IMR-90 (cell line): Measurements from ENCODE around the gene RBM44. TPM values are rescaled to one million over a fixed set of nuclear protein-coding genes. Genes with fewer than 3 reads are reported as not detected.

ENCODE experiments used
- ATAC-seq: fragments of 200-7000 bp; cut with Tn5 transposase; 2 replicates; pipeline ENCODE4 v1.9.1; 2020; ENCODE audit warnings: low read depth, mild to moderate bottlenecking, moderate library complexity
- BruUV-seq: library from RNA; stranded (reverse); fragments of 400-500 nt; replicated peaks from 2 replicates; lab custom pipeline; 2021; lab: Mats Ljungman, UMichigan
- CTCF ChIA-PET: fragments of 300-600 bp; formaldehyde crosslinking; extraction: SDS; loops from one replicate; lab custom pipeline; 2021; ENCODE audit warnings: antibody characterized with exemption; lab: Yijun Ruan, JAX
- POLR2A ChIA-PET: fragments of 300-600 bp; sonication (Branson Sonifier 250); formaldehyde crosslinking; loops from one replicate; lab custom pipeline; 2022; ENCODE audit warnings: antibody characterized with exemption; ENCODE audit not compliant: unreplicated experiment; lab: Charles Lee
- DNase-seq: peaks from one replicate; pipeline ENCODE4 v3.0.0; 2013
- H2AFZ ChIP-seq: replicated peaks from 2 replicates; pipeline ENCODE3; 2013; ENCODE audit warnings: low read length, mild to moderate bottlenecking; ENCODE audit not compliant: poor library complexity
- H2AK5ac ChIP-seq: 2 replicates; pipeline ENCODE4 v1.6.1; 2013; ENCODE audit warnings: low read depth, low read length, inconsistent platforms
- H2AK9ac ChIP-seq: replicated peaks from 2 replicates; pipeline ENCODE3; 2013; ENCODE audit warnings: mild to moderate bottlenecking, low read depth, low read length, moderate library complexity; ENCODE audit not compliant: poor library complexity
- H2BK120ac ChIP-seq: 2 replicates; pipeline ENCODE4 v1.6.1; 2013; ENCODE audit warnings: low read depth, low read length, inconsistent platforms
- H2BK15ac ChIP-seq: 3 replicates; pipeline ENCODE4 v1.6.1; 2013; ENCODE audit warnings: low read depth, low read length, inconsistent platforms
- H2BK20ac ChIP-seq: 2 replicates; pipeline ENCODE4 v1.6.1; 2013; ENCODE audit warnings: low read depth, mild to moderate bottlenecking, inconsistent platforms, low read length, moderate library complexity
- H2BK5ac ChIP-seq: 2 replicates; pipeline ENCODE4 v1.6.1; 2013; ENCODE audit warnings: mild to moderate bottlenecking, low read depth, low read length, inconsistent platforms; ENCODE audit not compliant: poor library complexity, severe bottlenecking
- H3K14ac ChIP-seq: replicated peaks from 2 replicates; pipeline ENCODE4 v1.6.1; 2013; ENCODE audit warnings: low read depth, low read length, inconsistent platforms
- H3K18ac ChIP-seq: 2 replicates; pipeline ENCODE4 v1.6.1; 2013; ENCODE audit warnings: low read depth, low read length, control low read depth
- H3K23ac ChIP-seq: 2 replicates; pipeline ENCODE4 v1.6.1; 2013; ENCODE audit warnings: low read depth, low read length, inconsistent platforms
- H3K27ac ChIP-seq: 2 replicates; pipeline ENCODE4 v1.5.1; 2013; ENCODE audit warnings: mild to moderate bottlenecking, control low read depth, low read length; ENCODE audit not compliant: insufficient read depth
- H3K27me3 ChIP-seq: 2 replicates; pipeline ENCODE4 v1.6.1; 2013; ENCODE audit warnings: low read length; ENCODE audit not compliant: control insufficient read depth, insufficient read depth
- H3K36me3 ChIP-seq: 2 replicates; pipeline ENCODE4 v1.6.1; 2013; ENCODE audit warnings: low read length, mixed read lengths; ENCODE audit not compliant: control insufficient read depth, insufficient read depth
- H3K4ac ChIP-seq: 2 replicates; pipeline ENCODE4 v1.6.1; 2013; ENCODE audit warnings: low read depth, low read length, inconsistent platforms
- H3K4me1 ChIP-seq: 2 replicates; pipeline ENCODE4 v1.6.1; 2013; ENCODE audit warnings: low read length, mixed read lengths; ENCODE audit not compliant: control insufficient read depth, insufficient read depth
- H3K4me2 ChIP-seq: 2 replicates; pipeline ENCODE4 v1.6.1; 2013; ENCODE audit warnings: low read depth, mild to moderate bottlenecking, control low read depth, low read length, moderate library complexity
- H3K4me3 ChIP-seq: 2 replicates; pipeline ENCODE4 v1.5.1; 2013; ENCODE audit warnings: low read depth, mild to moderate bottlenecking, control low read depth, low read length, moderate library complexity; ENCODE audit not compliant: insufficient read depth
- H3K56ac ChIP-seq: 2 replicates; pipeline ENCODE4 v1.6.1; 2013; ENCODE audit warnings: low read length, inconsistent platforms; ENCODE audit not compliant: insufficient read depth; ENCODE audit errors: extremely low read depth
- H3K79me1 ChIP-seq, 2 experiments: 2 replicates each; pipeline ENCODE4 v1.6.1; 2013; ENCODE audit warnings: low read length in 2 of 2, inconsistent platforms in 1 of 2, low read depth in 1 of 2
- H3K9ac ChIP-seq: 2 replicates; pipeline ENCODE4 v1.6.1; 2013; ENCODE audit warnings: low read depth, low read length, control low read depth
- H3K9me1 ChIP-seq: 2 replicates; pipeline ENCODE4 v1.6.1; 2013; ENCODE audit warnings: low read length, inconsistent platforms; ENCODE audit not compliant: insufficient read depth
- H3K9me3 ChIP-seq: 2 replicates; pipeline ENCODE4 v1.6.1; 2013; ENCODE audit warnings: low read length; ENCODE audit not compliant: control insufficient read depth, insufficient read depth
- H4K20me1 ChIP-seq: 2 replicates; pipeline ENCODE4 v1.6.1; 2013; ENCODE audit warnings: low read length, inconsistent platforms; ENCODE audit not compliant: insufficient read depth
- H4K5ac ChIP-seq: 2 replicates; pipeline ENCODE4 v1.6.1; 2013; ENCODE audit warnings: mild to moderate bottlenecking, low read depth, low read length, control low read depth
- H4K8ac ChIP-seq, 2 experiments: 2 replicates each; pipeline ENCODE4 v1.6.1; 2013; ENCODE audit warnings: low read depth in 2 of 2, low read length in 2 of 2, control low read depth in 1 of 2, inconsistent platforms in 1 of 2
- H4K91ac ChIP-seq: 2 replicates; pipeline ENCODE4 v1.6.1; 2013; ENCODE audit warnings: low read depth, low read length, inconsistent platforms; ENCODE audit not compliant: insufficient read depth
- CEBPB ChIP-seq: IDR thresholded peaks from 2 replicates; pipeline ENCODE4 v1.6.1; 2012; ENCODE audit warnings: low read depth, low read length, improper control_type of control experiment
- CHD1 ChIP-seq: IDR thresholded peaks from 2 replicates; pipeline ENCODE4 v1.6.1; 2012; ENCODE audit warnings: low read depth, low read length, improper control_type of control experiment
- FOS ChIP-seq: fragments of 150-350 bp; IDR thresholded peaks from 2 replicates; pipeline ENCODE4 v1.6.1; 2016; ENCODE audit warnings: low read depth, low read length
- NFE2L2 ChIP-seq: fragments of 150-350 bp; IDR thresholded peaks from 2 replicates; pipeline ENCODE4 v1.6.1; 2016; ENCODE audit warnings: low read depth, mild to moderate bottlenecking, low read length
- WGBS, 2 experiments: methylation state at CpG; one replicate each; pipeline versions ENCODE4 v1.1.5 to v1.1.7; 2013; ENCODE audit warnings: missing lambda C conversion rate in 2 of 2; ENCODE audit not compliant: insufficient read length in 1 of 2; ENCODE audit errors: extremely low coverage in 2 of 2; 5-methylcytosine and 5-hydroxymethylcytosine counted together
- dilution Hi-C: fragments of 300-500 bp; cut with HindIII; formaldehyde crosslinking; loops from one replicate; pipeline ENCODE4 v1.14.3; 2018; ENCODE audit warnings: low sequenced_read_pairs; ENCODE audit not compliant: unreplicated experiment
- in situ Hi-C: fragments of 300-500 bp; cut with MboI; formaldehyde crosslinking; loops from 3 replicates; pipeline ENCODE4 v1.14.3; 2019; ENCODE audit warnings: low sequenced_read_pairs, inconsistent platforms, mixed read lengths
- intact Hi-C: fragments of 100-400 bp; cut with micrococcal nuclease; formaldehyde crosslinking; loops from 2 replicates; pipeline ENCODE4 v1.10.0; 2022
- polyA plus RNA-seq, 3 experiments: library from polyadenylated mRNA; depleted of rRNA; stranded (reverse); fragments of >200 nt; gene quantifications; 2 replicates each; pipeline ENCODE4 v1.2.3, GENCODE V29; 2012; ENCODE audit warnings: low replicate concordance in 1 of 3
- total RNA-seq: library from RNA; depleted of rRNA; stranded (reverse); fragments of >200 nt; gene quantifications from 2 replicates; pipeline ENCODE4 v1.2.3, GENCODE V29; 2012

Gene RBM44
- total and polyA plus RNA-seq, 2 of the 4 experiments (the other 2 are of a cell fraction), result 0.14 to 0.18 TPM

- Histone ChIP-seq H3K9ac (no peak overlapping the region), H4K20me1 (no peaks in the 10 kb centered on the region), H3K36me3 (no peaks in the 10 kb centered on the region), H3K23ac (no peak overlapping the region; the same call in 1 of the 2 replicates), H2AFZ (no peak overlapping the region), H2AK9ac (no peak overlapping the region), H2BK5ac (peak overlapping the region; percentile 13), H3K27ac (peak overlapping the region; percentile 53; the same call in 1 of the 2 replicates), H3K4me3 (no peak overlapping the region), H3K14ac (no peak overlapping the region), H2BK120ac (peak overlapping the region; percentile 78; the same call in 1 of the 2 replicates), H2BK20ac (no peak overlapping the region), H4K5ac (no peak overlapping the region; the same call in 1 of the 2 replicates), H3K4me2 (peak overlapping the region; percentile 10; the same call in 1 of the 2 replicates), H3K4ac (no peak overlapping the region), H3K79me1 (no peaks in the 10 kb centered on the region), H3K9me1 (no peaks in the 10 kb centered on the region), H3K18ac (no peak overlapping the region), H2BK15ac (no peak overlapping the region), H4K8ac (peak overlapping the region in 1 of 2 experiments; percentile 68; a peak in 1 of 4 replicates), H3K4me1 (peaks cover 3% of the 10 kb centered on the region), H3K9me3 (no peaks in the 10 kb centered on the region), H3K27me3 (no peaks in the 10 kb centered on the region; the same call in 1 of the 2 replicates), H2AK5ac (no peak overlapping the region), H4K91ac (no peak overlapping the region), H3K56ac (no peak overlapping the region)
- WGBS, 2 experiments, result no CpG with 5 or more reads among the region's 1 CpG
- ChIA-PET POLR2A (no interaction called here), CTCF (no interaction called here)
- DNase-seq (peak; percentile 68), ATAC-seq (peak; percentile 95)
- no peak for TF ChIP-seq CHD1
- TF ChIP-seq CEBPB, result peak; percentile 54; the same call in 1 of the 2 replicates
- TF ChIP-seq FOS, result no peak
- no peak for TF ChIP-seq NFE2L2
- in situ Hi-C loops (no loop called here), dilution Hi-C loops (no loop called here), intact Hi-C loops (no loop called here)
- BruUV-seq, result no TSS peak
These were observed 35.0 kb downstream of the RBM44 start for GRCh38 chr2:237833546-237833945.
